CD14-positive monocyte (primary cell): ENCODE measurements around the gene PKMYT1. TPM values are rescaled to one million over a fixed set of nuclear protein-coding genes. Genes with fewer than 3 reads are reported as not detected.
A peak's percentile ranks its signal among the peaks of the same experiment; 100 is the strongest.

Source experiments
- DNase-seq, 3 donors: peaks; one replicate each; pipeline ENCODE4 v3.0.0-alpha.2; 2011 to 2022
- H2AFZ ChIP-seq: 2 replicates; pipeline ENCODE4 v1.6.0; 2012; ENCODE audit warnings: mild to moderate bottlenecking, low read depth, low read length, inconsistent platforms; ENCODE audit not compliant: insufficient read depth, poor library complexity, severe bottlenecking
- H3K27ac ChIP-seq, 2 donors: 1 replicate in 1 of 2; 2 replicates in 1 of 2; pipeline ENCODE4 v1.5.1; 2012 to 2013; ENCODE audit warnings: low read length in 2 of 2, control low read depth in 1 of 2, inconsistent platforms in 1 of 2, low read depth in 1 of 2, mild to moderate bottlenecking in 1 of 2
- H3K27me3 ChIP-seq, 2 donors: one replicate each; pipeline versions ENCODE4 v1.6.0 to v1.6.1; 2011 to 2013; ENCODE audit warnings: low read length in 2 of 2; ENCODE audit not compliant: control insufficient read depth in 2 of 2, insufficient read depth in 2 of 2
- H3K36me3 ChIP-seq, 2 donors: replicated peaks in 1 of 2; 1 replicate in 1 of 2; 2 replicates in 1 of 2; pipeline versions ENCODE4 v1.5.1 to v1.6.1; 2012 to 2013; ENCODE audit warnings: low read length in 2 of 2, control low read depth in 1 of 2, inconsistent platforms in 1 of 2, mild to moderate bottlenecking in 1 of 2; ENCODE audit not compliant: insufficient read depth in 2 of 2, control insufficient read depth in 1 of 2
- H3K4me1 ChIP-seq, 2 donors: 1 replicate in 1 of 2; 2 replicates in 1 of 2; pipeline versions ENCODE4 v1.5.1 to v1.6.1; 2012 to 2013; ENCODE audit warnings: low read length in 2 of 2, control low read depth in 1 of 2, inconsistent platforms in 1 of 2, mild to moderate bottlenecking in 1 of 2, moderate library complexity in 1 of 2; ENCODE audit not compliant: insufficient read depth in 2 of 2, control insufficient read depth in 1 of 2
- H3K4me2 ChIP-seq: replicated peaks from 2 replicates; pipeline ENCODE3; 2012; ENCODE audit warnings: low read length, moderate library complexity, mild to moderate bottlenecking; ENCODE audit not compliant: poor library complexity, severe bottlenecking; ENCODE audit errors: extremely low read depth
- H3K4me3 ChIP-seq, 3 experiments: fragments of 200-600 bp in 1 of 3; sonication (generic) in 1 of 3; replicated peaks in 1 of 3; 1 replicate in 2 of 3; 2 replicates in 1 of 3; pipeline ENCODE4 v1.5.1; 2011 to 2013; ENCODE audit warnings: low read length in 3 of 3, mild to moderate bottlenecking in 3 of 3, control low read depth in 2 of 3, low read depth in 2 of 3, inconsistent platforms in 1 of 3, moderate library complexity in 1 of 3
- H3K79me2 ChIP-seq: 2 replicates; pipeline ENCODE4 v1.6.0; 2012; ENCODE audit warnings: mild to moderate bottlenecking, control low read depth, inconsistent platforms, low read length, moderate library complexity; ENCODE audit not compliant: insufficient read depth
- H3K9ac ChIP-seq: 2 replicates; pipeline ENCODE4 v1.6.0; 2017; ENCODE audit warnings: low read length, mild to moderate bottlenecking; ENCODE audit not compliant: insufficient read depth, poor library complexity, severe bottlenecking
- H3K9me3 ChIP-seq, 2 donors: replicated peaks in 1 of 2; 1 replicate in 1 of 2; 2 replicates in 1 of 2; pipeline versions ENCODE4 v1.5.1 to v1.6.1; 2012 to 2013; ENCODE audit warnings: low read length in 2 of 2, control low read depth in 1 of 2; ENCODE audit not compliant: control insufficient read depth in 1 of 2, insufficient read depth in 1 of 2
- H4K20me1 ChIP-seq: 2 replicates; pipeline ENCODE4 v1.6.0; 2012; ENCODE audit warnings: mild to moderate bottlenecking, low read length, control low read depth, moderate library complexity; ENCODE audit not compliant: insufficient read depth
- H3K27ac Mint-ChIP-seq, 7 donors: one replicate each; pipeline ENCODE4 v1.8.0; 2020; ENCODE audit warnings: mild to moderate bottlenecking in 7 of 7, mixed read lengths in 7 of 7, moderate library complexity in 6 of 7, inconsistent platforms in 2 of 7
- H3K27me3 Mint-ChIP-seq, 3 donors: one replicate each; pipeline ENCODE4 v1.8.0; 2021 to 2022; ENCODE audit warnings: low read depth in 3 of 3, mild to moderate bottlenecking in 3 of 3, mixed read lengths in 3 of 3, moderate library complexity in 3 of 3, inconsistent platforms in 1 of 3
- H3K36me3 Mint-ChIP-seq, 2 donors: one replicate each; pipeline ENCODE4 v1.8.0; 2020; ENCODE audit warnings: mixed read lengths in 2 of 2, inconsistent platforms in 1 of 2, mild to moderate bottlenecking in 1 of 2
- H3K4me1 Mint-ChIP-seq: one replicate; pipeline ENCODE4 v1.8.0; 2020; ENCODE audit warnings: mild to moderate bottlenecking, mixed read lengths
- H3K4me3 Mint-ChIP-seq, 2 donors: one replicate each; pipeline ENCODE4 v1.8.0; 2020; ENCODE audit warnings: mild to moderate bottlenecking in 2 of 2, mixed read lengths in 2 of 2, moderate library complexity in 1 of 2
- H3K9me3 Mint-ChIP-seq, 7 donors: one replicate each; pipeline ENCODE4 v1.8.0; 2020 to 2022; ENCODE audit warnings: mixed read lengths in 7 of 7, mild to moderate bottlenecking in 6 of 7, moderate library complexity in 6 of 7, inconsistent platforms in 2 of 7
- WGBS: methylation state at CpG from one replicate; pipeline ENCODE4 v1.1.5; 2013; ENCODE audit warnings: missing lambda C conversion rate; ENCODE audit not compliant: insufficient coverage; 5-methylcytosine and 5-hydroxymethylcytosine counted together
- intact Hi-C, 2 donors: fragments of 100-400 bp; cut with micrococcal nuclease; formaldehyde crosslinking; loops; one replicate each; pipeline versions ENCODE4 v1.15.0 to v1.15.1; 2023
- polyA plus RNA-seq, 3 donors: library from polyadenylated mRNA; depleted of rRNA in 1 of 3; unstranded in 2 of 3; stranded (reverse) in 1 of 3; fragments of 300-500 nt in 2 of 3; fragments of >200 nt in 1 of 3; fragmentation: Illumina TruSeq in 2 of 3; gene quantifications; 1 replicate in 2 of 3; 2 replicates in 1 of 3; pipeline ENCODE4 v1.2.3, GENCODE V29; 2012 to 2021
- TF ChIP-seq, protein P1 (sequence below): fragments of 200-600 bp; IDR thresholded peaks from one replicate; pipeline ENCODE4 v1.8.0; 2022; ENCODE audit warnings: antibody characterized with exemption, mild to moderate bottlenecking

PKMYT1 gene
- polyA plus RNA-seq, 3 donors, result 0.39 to 3.2 (median 3.0) TPM

- H2AFZ ChIP-seq, result no peak overlapping the region
- no peak for DNase-seq
- no peaks in the 10 kb centered on the region for H3K79me2 ChIP-seq
- TF ChIP-seq, protein P1, sequence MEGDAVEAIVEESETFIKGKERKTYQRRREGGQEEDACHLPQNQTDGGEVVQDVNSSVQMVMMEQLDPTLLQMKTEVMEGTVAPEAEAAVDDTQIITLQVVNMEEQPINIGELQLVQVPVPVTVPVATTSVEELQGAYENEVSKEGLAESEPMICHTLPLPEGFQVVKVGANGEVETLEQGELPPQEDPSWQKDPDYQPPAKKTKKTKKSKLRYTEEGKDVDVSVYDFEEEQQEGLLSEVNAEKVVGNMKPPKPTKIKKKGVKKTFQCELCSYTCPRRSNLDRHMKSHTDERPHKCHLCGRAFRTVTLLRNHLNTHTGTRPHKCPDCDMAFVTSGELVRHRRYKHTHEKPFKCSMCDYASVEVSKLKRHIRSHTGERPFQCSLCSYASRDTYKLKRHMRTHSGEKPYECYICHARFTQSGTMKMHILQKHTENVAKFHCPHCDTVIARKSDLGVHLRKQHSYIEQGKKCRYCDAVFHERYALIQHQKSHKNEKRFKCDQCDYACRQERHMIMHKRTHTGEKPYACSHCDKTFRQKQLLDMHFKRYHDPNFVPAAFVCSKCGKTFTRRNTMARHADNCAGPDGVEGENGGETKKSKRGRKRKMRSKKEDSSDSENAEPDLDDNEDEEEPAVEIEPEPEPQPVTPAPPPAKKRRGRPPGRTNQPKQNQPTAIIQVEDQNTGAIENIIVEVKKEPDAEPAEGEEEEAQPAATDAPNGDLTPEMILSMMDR, result peak; percentile 22
- WGBS, result 19% methylated on average over 8 of the region's 15 CpGs
- peaks cover 0 to 29% (median 9%) of the 10 kb centered on the region in 7 donors for H3K9me3 Mint-ChIP-seq
- H3K9ac ChIP-seq, result no peak overlapping the region
- peak overlapping the region in 1 of 7 donors; percentile 12 for H3K27ac Mint-ChIP-seq
- peaks cover 19 to 21% of the 10 kb centered on the region in 2 donors for H3K36me3 ChIP-seq
- no peak overlapping the region for H3K4me3 ChIP-seq
- peaks cover 27 to 30% of the 10 kb centered on the region in 2 donors for H3K36me3 Mint-ChIP-seq
- peak overlapping the region; percentile 55 for H3K4me2 ChIP-seq
- H3K27me3 ChIP-seq, result peaks cover 23 to 53% of the 10 kb centered on the region in 2 donors
- peaks cover 0 to 12% of the 10 kb centered on the region in 2 donors for H3K9me3 ChIP-seq
- H4K20me1 ChIP-seq, result peaks cover 44% of the 10 kb centered on the region
- H3K27me3 Mint-ChIP-seq, result peaks cover 45 to 57% (median 55%) of the 10 kb centered on the region in 3 donors
- H3K4me1 Mint-ChIP-seq, result peaks cover 40% of the 10 kb centered on the region
- intact Hi-C loops, result loop anchor here (2.0 to 10.0 kb wide), 2 partner anchors 26 to 96 kb away; no protein-coding TSS in a partner anchor
- H3K4me3 Mint-ChIP-seq, result peak overlapping the region in 1 of 2 donors; percentile 86
- H3K4me1 ChIP-seq, result peaks cover 27 to 34% of the 10 kb centered on the region in 2 donors
- no peak overlapping the region for H3K27ac ChIP-seq
These were observed 48.6 kb upstream of the PKMYT1 start for GRCh38 chr16:3028716-3029319.

DNA sequence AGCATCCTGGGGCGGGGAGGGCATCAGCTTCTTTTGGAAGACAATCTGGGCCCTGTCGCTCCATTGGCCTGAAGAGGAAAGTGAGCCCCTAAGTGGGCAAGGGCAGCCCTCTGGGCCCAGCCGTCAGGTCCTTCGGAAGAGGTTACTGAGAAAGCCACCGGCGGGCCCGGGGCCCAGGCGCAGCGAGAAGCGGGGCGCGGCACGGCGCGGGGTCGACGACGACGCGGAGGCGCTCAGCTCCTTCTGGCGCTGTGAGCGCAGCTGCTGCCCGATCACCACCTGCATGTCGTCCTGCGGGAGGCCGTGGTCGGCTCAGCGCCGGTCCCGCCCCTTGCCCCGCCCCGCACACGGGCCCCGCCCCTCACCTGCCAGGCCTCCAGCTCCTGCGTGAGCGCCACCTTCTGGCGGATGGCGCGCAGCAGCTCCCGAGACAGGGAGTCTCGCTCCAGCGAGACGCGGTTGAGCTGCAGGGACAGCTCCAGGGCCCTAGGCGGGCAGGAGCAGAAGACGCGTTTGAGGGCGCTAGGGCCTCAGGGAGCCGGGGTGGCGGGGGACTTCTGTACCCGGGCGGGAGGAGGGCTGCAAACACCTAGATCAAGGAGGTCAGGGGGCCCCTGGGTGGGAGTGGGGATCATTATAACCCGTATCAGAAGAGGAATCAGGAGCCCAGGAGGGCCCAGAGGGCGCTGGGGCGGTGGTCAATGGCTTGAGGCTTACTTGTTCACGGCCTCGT, 47.9 kb upstream of the PKMYT1 start:
- peaks cover 27 to 29% of the 10 kb centered on the region in 2 donors for H3K36me3 Mint-ChIP-seq
- peak overlapping the region; percentile 55 for H3K4me2 ChIP-seq
- no peak overlapping the region for H3K27ac ChIP-seq
- H3K4me3 ChIP-seq, result peak overlapping the region in 1 of 3 experiments; percentile 36
- peaks cover 38 to 50% (median 48%) of the 10 kb centered on the region in 3 donors for H3K27me3 Mint-ChIP-seq
- H3K36me3 ChIP-seq, result peaks cover 19 to 21% of the 10 kb centered on the region in 2 donors
- WGBS, result 7% methylated on average over 55 of the region's 58 CpGs
- H3K27me3 ChIP-seq, result peaks cover 22 to 46% of the 10 kb centered on the region in 2 donors
- peaks cover 50% of the 10 kb centered on the region for H4K20me1 ChIP-seq
- peaks cover 43% of the 10 kb centered on the region for H3K4me1 Mint-ChIP-seq
- peaks cover 0 to 27% (median 6%) of the 10 kb centered on the region in 7 donors for H3K9me3 Mint-ChIP-seq
- peaks cover 33 to 41% of the 10 kb centered on the region in 2 donors for H3K4me1 ChIP-seq
- DNase-seq, result peak; percentile 72 to 78 (median 77)
- peaks cover 0 to 12% of the 10 kb centered on the region in 2 donors for H3K9me3 ChIP-seq
- intact Hi-C loops, result loop anchor here (2.0 to 10.0 kb wide), 2 partner anchors 25 to 97 kb away; no protein-coding TSS in a partner anchor
- no peak overlapping the region for H3K27ac Mint-ChIP-seq
- H2AFZ ChIP-seq, result no peak overlapping the region
- no peak overlapping the region for H3K9ac ChIP-seq
- TF ChIP-seq, protein P1, result peak; percentile 90
- no peaks in the 10 kb centered on the region for H3K79me2 ChIP-seq
- H3K4me3 Mint-ChIP-seq, result peak overlapping the region in 1 of 2 donors; percentile 86
